Thyroid gland (tissue), 4 donors: ENCODE data around the gene TMEM161A.

Experiments used
- CTCF ChIP-seq, 6 experiments: fragments of 200-600 bp in 3 of 6; fragments of 450-650 bp in 3 of 6; sonication (generic) in 3 of 6; IDR thresholded peaks; one replicate each; pipeline ENCODE4 v1.5.1; 2016 to 2019; ENCODE audit warnings: antibody characterized with exemption in 6 of 6, mild to moderate bottlenecking in 2 of 6, inconsistent platforms in 1 of 6, moderate library complexity in 1 of 6
- POLR2A ChIP-seq, 2 donors: fragments of 450-650 bp; IDR thresholded peaks; one replicate each; pipeline ENCODE4 v1.6.1; 2017; ENCODE audit warnings: antibody characterized with exemption in 2 of 2, mild to moderate bottlenecking in 2 of 2, moderate library complexity in 1 of 2

GRCh38 chr19:19098084-19098702 lies 40.1 kb downstream of the TMEM161A start:
- no peak for TF ChIP-seq CTCF (IDR thresholded peaks at IDR 0.05)
- TF ChIP-seq POLR2A (IDR thresholded peaks at IDR 0.05): no peak
